Left lung (tissue), 10 donors: ENCODE measurements around the gene PRICKLE1. TPM values are rescaled to one million over a fixed set of nuclear protein-coding genes. Genes with fewer than 3 reads are reported as not detected.

Source experiments
- ATAC-seq: fragments of 200-7000 bp; cut with Tn5 transposase; one replicate; pipeline ENCODE4 v1.9.1; 2020; ENCODE audit warnings: moderate library complexity
- DNase-seq, 4 donors: peaks; one replicate each; pipeline ENCODE4 v3.0.0-alpha.2; 2013 to 2020
- H3K27ac ChIP-seq, 2 donors: fragments of 200-600 bp; sonication (generic) in 1 of 2; one replicate each; pipeline versions ENCODE4 v1.5.0 to v1.8.0; 2020 to 2021
- H3K27me3 ChIP-seq, 2 donors: fragments of 200-600 bp; sonication (generic) in 1 of 2; one replicate each; pipeline versions ENCODE4 v1.5.0 to v1.8.0; 2020 to 2021
- H3K36me3 ChIP-seq, 2 donors: fragments of 200-600 bp; sonication (generic) in 1 of 2; one replicate each; pipeline versions ENCODE4 v1.5.0 to v1.8.0; 2020 to 2021
- H3K4me1 ChIP-seq, 2 donors: fragments of 200-600 bp; one replicate each; pipeline ENCODE4 v1.8.0; 2021
- H3K4me3 ChIP-seq, 2 donors: fragments of 200-600 bp; sonication (generic) in 1 of 2; one replicate each; pipeline versions ENCODE4 v1.5.0 to v1.8.0; 2020 to 2021; ENCODE audit warnings: mild to moderate bottlenecking in 1 of 2
- H3K9me3 ChIP-seq, 2 donors: fragments of 200-600 bp; sonication (generic) in 1 of 2; one replicate each; pipeline versions ENCODE4 v1.5.0 to v1.8.0; 2020 to 2021
- CTCF ChIP-seq, 2 donors: fragments of 200-600 bp; sonication (generic) in 1 of 2; IDR thresholded peaks; one replicate each; pipeline versions ENCODE4 v1.5.0 to v1.8.0; 2021; ENCODE audit warnings: antibody characterized with exemption in 2 of 2
- intact Hi-C, 2 donors: fragments of 100-400 bp; cut with DNase I; formaldehyde crosslinking; loops; one replicate each; pipeline versions ENCODE4 v1.11.2 to v1.14.2; 2022
- polyA plus RNA-seq, 6 donors: library from polyadenylated mRNA; unstranded; fragments of 120-200 nt; gene quantifications; one replicate each; pipeline ENCODE4 v1.2.1, GENCODE V29; 2013; ENCODE audit not compliant: insufficient read length in 6 of 6
- total RNA-seq, 2 donors: library from RNA; stranded (reverse); fragmentation: NEBNext Ultra II Directional; extraction: Animal tissue kit (Norgen Biotek cat#: 25700); gene quantifications; one replicate each; pipeline ENCODE4 v1.2.1, GENCODE V29; 2021
- donor health status: DM: no; HTN: yes; CAD: no.
- donor health status: DM: no; HTN: no; CAD: no.

The PRICKLE1 gene
- total and polyA plus RNA-seq, 8 donors, result 17.4 to 62.8 (median 49.1) TPM

GRCh38 chr12:42608196-42608825 is 18.8 kb upstream of the PRICKLE1 start:
- no peak overlapping the region for H3K4me3 ChIP-seq
- TF ChIP-seq CTCF (IDR thresholded peaks at IDR 0.05), result no peak

GRCh38 chr12:42607584-42608058 is 18.1 kb upstream of the PRICKLE1 start:
- H3K4me1 ChIP-seq, result no peaks in the 10 kb centered on the region
- H3K27ac ChIP-seq, result no peak overlapping the region
- no peak for DNase-seq
- ATAC-seq, result no peak
- H3K36me3 ChIP-seq, result no peaks in the 10 kb centered on the region
- no peak for TF ChIP-seq CTCF (IDR thresholded peaks at IDR 0.05)
- no peaks in the 10 kb centered on the region for H3K9me3 ChIP-seq
- no peaks in the 10 kb centered on the region for H3K27me3 ChIP-seq
- no peak overlapping the region for H3K4me3 ChIP-seq
- intact Hi-C loops, result no loop called here

More at GRCh38 chr12:42608196-42608825, 18.8 kb upstream of the PRICKLE1 start:
- H3K36me3 ChIP-seq, result no peaks in the 10 kb centered on the region
- intact Hi-C loops, result no loop called here
- no peak overlapping the region for H3K27ac ChIP-seq
- DNase-seq (no peak), ATAC-seq (no peak)
- H3K27me3 ChIP-seq, result no peaks in the 10 kb centered on the region
- H3K4me1 ChIP-seq, result no peaks in the 10 kb centered on the region
- H3K9me3 ChIP-seq, result no peaks in the 10 kb centered on the region

- Histone ChIP-seq H3K36me3 (no peaks in the 10 kb centered on the region), H3K27ac (no peak overlapping the region), H3K4me1 (no peaks in the 10 kb centered on the region), H3K4me3 (no peak overlapping the region), H3K27me3 (no peaks in the 10 kb centered on the region), H3K9me3 (no peaks in the 10 kb centered on the region)
- DNase-seq (no peak), ATAC-seq (no peak)
- no peak for TF ChIP-seq CTCF (IDR thresholded peaks at IDR 0.05)
- intact Hi-C loops, result no loop called here
Measured at GRCh38 chr12:42606471-42606870, 16.9 kb upstream of the PRICKLE1 start.

GRCh38 chr12:42605685-42606084 is 16.1 kb upstream of the PRICKLE1 start:
- DNase-seq (no peak), ATAC-seq (no peak)
- Histone ChIP-seq H3K4me1 (no peaks in the 10 kb centered on the region), H3K9me3 (no peaks in the 10 kb centered on the region), H3K27ac (no peak overlapping the region), H3K4me3 (no peak overlapping the region), H3K36me3 (no peaks in the 10 kb centered on the region), H3K27me3 (no peaks in the 10 kb centered on the region)
- TF ChIP-seq CTCF (IDR thresholded peaks at IDR 0.05), result no peak
- intact Hi-C loops, result no loop called here

- ATAC-seq (no peak), DNase-seq (no peak)
- H3K27ac ChIP-seq, result no peak overlapping the region
- intact Hi-C loops, result no loop called here
- no peaks in the 10 kb centered on the region for H3K36me3 ChIP-seq
- no peaks in the 10 kb centered on the region for H3K9me3 ChIP-seq
- no peak for TF ChIP-seq CTCF (IDR thresholded peaks at IDR 0.05)
- no peaks in the 10 kb centered on the region for H3K27me3 ChIP-seq
- H3K4me3 ChIP-seq, result no peak overlapping the region
- no peaks in the 10 kb centered on the region for H3K4me1 ChIP-seq
Measured at GRCh38 chr12:42603246-42603990, 13.9 kb upstream of the PRICKLE1 start.
